ENCODE measurements around the gene GALNT10.

The GALNT10 gene

DNA sequence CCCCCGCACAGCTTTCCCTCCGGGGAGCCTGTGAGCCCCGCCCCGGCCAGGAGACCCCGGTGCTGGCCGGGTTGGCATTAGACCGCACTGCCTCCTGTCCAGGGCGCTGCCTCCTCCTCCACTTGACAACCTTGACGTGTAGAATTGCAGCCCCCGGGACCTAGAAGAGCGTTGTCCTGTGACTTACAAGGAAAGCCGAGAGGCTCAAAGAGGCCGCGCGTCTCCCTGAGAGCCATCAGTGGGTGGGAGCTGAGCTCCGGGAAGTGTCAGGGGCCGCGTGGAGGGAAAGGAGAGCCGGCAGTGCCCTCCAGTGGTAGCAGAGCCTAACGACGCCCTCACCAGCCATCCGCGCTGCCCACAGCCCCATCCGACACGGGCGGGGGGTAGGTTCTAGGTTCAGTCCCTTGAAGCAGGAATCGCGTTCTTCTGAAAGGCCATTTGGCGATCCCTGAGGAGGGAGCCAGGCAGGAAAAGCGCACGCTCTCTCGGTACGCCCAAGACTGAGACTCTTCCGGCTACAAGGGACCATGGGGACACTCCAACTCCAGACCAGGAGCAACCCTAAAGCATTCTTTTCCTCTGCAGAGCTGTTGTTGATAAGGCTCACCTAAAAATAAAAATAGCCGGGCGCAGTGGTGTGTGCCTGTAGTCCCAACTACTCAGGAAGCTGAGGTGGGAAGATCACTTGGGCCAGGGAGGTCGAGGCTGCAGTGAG lies 214.7 kb downstream of the GALNT10 start:
- CTCF ChIA-PET: interaction anchor here (0.6 to 4.9 kb wide), 33 partner anchors 8 to 457 kb away, joined by 3 to 33 read pairs (median 4); partner anchors contain the start of genes FAM114A2, GALNT10 and MFAP3
- TF ChIP-seq, protein P1, sequence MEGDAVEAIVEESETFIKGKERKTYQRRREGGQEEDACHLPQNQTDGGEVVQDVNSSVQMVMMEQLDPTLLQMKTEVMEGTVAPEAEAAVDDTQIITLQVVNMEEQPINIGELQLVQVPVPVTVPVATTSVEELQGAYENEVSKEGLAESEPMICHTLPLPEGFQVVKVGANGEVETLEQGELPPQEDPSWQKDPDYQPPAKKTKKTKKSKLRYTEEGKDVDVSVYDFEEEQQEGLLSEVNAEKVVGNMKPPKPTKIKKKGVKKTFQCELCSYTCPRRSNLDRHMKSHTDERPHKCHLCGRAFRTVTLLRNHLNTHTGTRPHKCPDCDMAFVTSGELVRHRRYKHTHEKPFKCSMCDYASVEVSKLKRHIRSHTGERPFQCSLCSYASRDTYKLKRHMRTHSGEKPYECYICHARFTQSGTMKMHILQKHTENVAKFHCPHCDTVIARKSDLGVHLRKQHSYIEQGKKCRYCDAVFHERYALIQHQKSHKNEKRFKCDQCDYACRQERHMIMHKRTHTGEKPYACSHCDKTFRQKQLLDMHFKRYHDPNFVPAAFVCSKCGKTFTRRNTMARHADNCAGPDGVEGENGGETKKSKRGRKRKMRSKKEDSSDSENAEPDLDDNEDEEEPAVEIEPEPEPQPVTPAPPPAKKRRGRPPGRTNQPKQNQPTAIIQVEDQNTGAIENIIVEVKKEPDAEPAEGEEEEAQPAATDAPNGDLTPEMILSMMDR (conservative IDR thresholded peaks at IDR 0.05; ENCODE audit: low read depth): peak; percentile 94
- peak overlapping the region; percentile 43 for H3K27ac ChIP-seq
- DNase-seq (ENCODE audit: low spot score): peak; percentile 95
- POLR2A ChIA-PET (ENCODE audit: low non-redundant PET): no interaction called here

DNA sequence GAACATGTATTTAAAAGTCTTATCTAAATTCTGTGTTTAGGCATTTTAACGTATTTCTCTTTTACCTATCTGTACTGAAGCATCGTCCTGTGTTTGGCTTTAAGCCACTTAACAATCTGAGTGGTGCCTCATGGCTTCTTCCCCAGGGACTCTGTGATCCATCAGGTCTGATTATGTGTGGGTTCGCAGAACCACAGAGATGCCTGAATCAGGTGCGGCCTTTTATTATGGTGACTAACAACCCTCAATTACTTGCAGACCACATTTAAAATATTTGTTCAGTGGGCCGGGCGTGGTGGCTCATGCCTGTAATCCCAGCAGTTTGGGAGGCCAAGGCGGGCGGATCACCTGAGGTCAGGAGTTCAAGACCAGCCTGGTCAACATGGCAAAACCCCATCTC lies 215.7 kb downstream of the GALNT10 start:
- TF ChIP-seq, protein P1 (conservative IDR thresholded peaks at IDR 0.05; ENCODE audit: low read depth): no peak
- DNase-seq (ENCODE audit: low spot score): peak; percentile 84
- no peak overlapping the region for H3K27ac ChIP-seq
- ChIA-PET CTCF (interaction anchor here (0.5 to 4.9 kb wide), 14 partner anchors 11 to 493 kb away, joined by 3 to 33 read pairs (median 6); partner anchors contain the start of gene GALNT10), POLR2A (ENCODE audit: low non-redundant PET) (no interaction called here)

DNA sequence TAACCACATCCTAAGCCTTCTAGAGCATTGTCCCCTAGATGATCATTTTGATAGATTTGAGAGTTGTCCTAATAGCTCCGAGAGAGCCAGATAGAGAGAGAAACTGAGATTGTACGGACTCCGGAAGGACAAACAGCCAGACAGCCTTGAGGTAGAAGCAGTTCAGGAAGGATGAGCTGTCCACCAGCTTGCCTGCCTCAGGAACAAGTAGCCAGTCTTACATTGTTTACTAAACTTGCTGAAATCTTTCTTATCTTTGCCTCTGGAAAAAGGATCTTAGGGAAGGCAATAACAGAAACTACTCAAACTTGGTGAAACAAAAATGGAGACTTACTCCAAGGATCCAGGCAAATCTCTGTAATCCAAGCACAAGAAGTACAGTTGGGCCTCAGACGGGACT lies 216.3 kb downstream of the GALNT10 start:
- ChIA-PET CTCF (interaction anchor here (0.5 to 4.9 kb wide), 3 partner anchors 90 to 358 kb away, joined by 3 to 33 read pairs (median 3); no protein-coding TSS in a partner anchor), POLR2A (ENCODE audit: low non-redundant PET) (no interaction called here)
- TF ChIP-seq, protein P1 (conservative IDR thresholded peaks at IDR 0.05; ENCODE audit: low read depth): no peak
- DNase-seq (ENCODE audit: low spot score): no peak
- no peak overlapping the region for H3K27ac ChIP-seq

- DNase-seq (ENCODE audit: low spot score): no peak
- H3K27ac ChIP-seq: no peak overlapping the region
- POLR2A ChIA-PET (ENCODE audit: low non-redundant PET): no interaction called here
- TF ChIP-seq, protein P1 (conservative IDR thresholded peaks at IDR 0.05; ENCODE audit: low read depth): no peak
- CTCF ChIA-PET: interaction anchor here (1.3 kb wide), 1 partner anchor 337 kb away, joined by 3 read pairs; no protein-coding TSS in a partner anchor
Observed at GRCh38 chr5:154408811-154409210, 218.3 kb downstream of the GALNT10 start.

- H3K27ac ChIP-seq: no peak overlapping the region
- ChIA-PET CTCF (interaction anchor here (0.6 to 1.3 kb wide), 2 partner anchors 95 to 337 kb away, joined by 3 read pairs; no protein-coding TSS in a partner anchor), POLR2A (ENCODE audit: low non-redundant PET) (no interaction called here)
- no peak for DNase-seq (ENCODE audit: low spot score)
- TF ChIP-seq, protein P1 (conservative IDR thresholded peaks at IDR 0.05; ENCODE audit: low read depth): no peak
Observed at GRCh38 chr5:154409230-154409840, 218.8 kb downstream of the GALNT10 start.

GRCh38 chr5:154410008-154410407 lies 219.5 kb downstream of the GALNT10 start:
- TF ChIP-seq, protein P1 (conservative IDR thresholded peaks at IDR 0.05; ENCODE audit: low read depth): no peak
- ChIA-PET POLR2A (ENCODE audit: low non-redundant PET) (no interaction called here), CTCF (interaction anchor here (0.6 kb wide), 1 partner anchor 96 kb away, joined by 3 read pairs; no protein-coding TSS in a partner anchor)
- no peak overlapping the region for H3K27ac ChIP-seq
- DNase-seq (ENCODE audit: low spot score): no peak

All from RWPE1 (cell line).